ENCODE measurements around the gene RCL1.

Gene RCL1

GRCh38 chr9:4840018-4840417, 47.3 kb downstream of the RCL1 start:
- Histone ChIP-seq H3K27ac (ENCODE audit: low read length) (no peak overlapping the region), H3K4me1 (ENCODE audit: control insufficient read depth, insufficient read depth, low read length) (no peaks in the 10 kb centered on the region), H3K27me3 (ENCODE audit: control insufficient read depth, insufficient read depth, low read length) (no peaks in the 10 kb centered on the region), H3K4me3 (ENCODE audit: low read length) (no peak overlapping the region), H3K36me3 (ENCODE audit: control insufficient read depth, insufficient read depth, low read length) (peaks cover 11% of the 10 kb centered on the region), H3K9me3 (ENCODE audit: control insufficient read depth, insufficient read depth, low read length) (no peaks in the 10 kb centered on the region)
- WGBS (ENCODE audit: insufficient coverage, insufficient read length) = no CpG with 5 or more reads among the region's 4 CpGs
- no peak for DNase-seq (ENCODE audit: low read depth, low spot score)

GRCh38 chr9:4842213-4842612, 49.5 kb downstream of the RCL1 start:
- peaks cover 9% of the 10 kb centered on the region for H3K36me3 ChIP-seq (ENCODE audit: control insufficient read depth, insufficient read depth, low read length)
- H3K27ac ChIP-seq (ENCODE audit: low read length) = no peak overlapping the region
- no peak overlapping the region for H3K4me3 ChIP-seq (ENCODE audit: low read length)
- H3K9me3 ChIP-seq (ENCODE audit: control insufficient read depth, insufficient read depth, low read length) = no peaks in the 10 kb centered on the region
- no CpG with 5 or more reads among the region's 2 CpGs for WGBS (ENCODE audit: insufficient coverage, insufficient read length)
- DNase-seq (ENCODE audit: low read depth, low spot score) = no peak
- H3K4me1 ChIP-seq (ENCODE audit: control insufficient read depth, insufficient read depth, low read length) = no peaks in the 10 kb centered on the region
- no peaks in the 10 kb centered on the region for H3K27me3 ChIP-seq (ENCODE audit: control insufficient read depth, insufficient read depth, low read length)

- WGBS (ENCODE audit: insufficient coverage, insufficient read length) = no CpG with 5 or more reads among the region's 4 CpGs
- Histone ChIP-seq H3K36me3 (ENCODE audit: control insufficient read depth, insufficient read depth, low read length) (peaks cover 9% of the 10 kb centered on the region), H3K4me3 (ENCODE audit: low read length) (no peak overlapping the region), H3K9me3 (ENCODE audit: control insufficient read depth, insufficient read depth, low read length) (no peaks in the 10 kb centered on the region), H3K4me1 (ENCODE audit: control insufficient read depth, insufficient read depth, low read length) (no peaks in the 10 kb centered on the region), H3K27me3 (ENCODE audit: control insufficient read depth, insufficient read depth, low read length) (no peaks in the 10 kb centered on the region), H3K27ac (ENCODE audit: low read length) (no peak overlapping the region)
- no peak for DNase-seq (ENCODE audit: low read depth, low spot score)
Measured at GRCh38 chr9:4842734-4843133, 50.0 kb downstream of the RCL1 start.

- no peak for DNase-seq (ENCODE audit: low read depth, low spot score)
- Histone ChIP-seq H3K27me3 (ENCODE audit: control insufficient read depth, insufficient read depth, low read length) (no peaks in the 10 kb centered on the region), H3K4me1 (ENCODE audit: control insufficient read depth, insufficient read depth, low read length) (no peaks in the 10 kb centered on the region), H3K9me3 (ENCODE audit: control insufficient read depth, insufficient read depth, low read length) (no peaks in the 10 kb centered on the region), H3K27ac (ENCODE audit: low read length) (no peak overlapping the region), H3K4me3 (ENCODE audit: low read length) (no peak overlapping the region), H3K36me3 (ENCODE audit: control insufficient read depth, insufficient read depth, low read length) (peaks cover 9% of the 10 kb centered on the region)
- no CpG with 5 or more reads among the region's 9 CpGs for WGBS (ENCODE audit: insufficient coverage, insufficient read length)
Measured at GRCh38 chr9:4844056-4844838, 51.5 kb downstream of the RCL1 start.

- no CpG with 5 or more reads among the region's 5 CpGs for WGBS (ENCODE audit: insufficient coverage, insufficient read length)
- Histone ChIP-seq H3K4me3 (ENCODE audit: low read length) (no peak overlapping the region), H3K9me3 (ENCODE audit: control insufficient read depth, insufficient read depth, low read length) (no peaks in the 10 kb centered on the region), H3K36me3 (ENCODE audit: control insufficient read depth, insufficient read depth, low read length) (peaks cover 9% of the 10 kb centered on the region), H3K27me3 (ENCODE audit: control insufficient read depth, insufficient read depth, low read length) (no peaks in the 10 kb centered on the region), H3K4me1 (ENCODE audit: control insufficient read depth, insufficient read depth, low read length) (no peaks in the 10 kb centered on the region; the same call in 1 of the 2 replicates), H3K27ac (ENCODE audit: low read length) (no peak overlapping the region)
- no peak for DNase-seq (ENCODE audit: low read depth, low spot score)
Measured at GRCh38 chr9:4849369-4849768, 56.6 kb downstream of the RCL1 start.

GRCh38 chr9:4850603-4851310, 58.0 kb downstream of the RCL1 start:
- Histone ChIP-seq H3K27me3 (ENCODE audit: control insufficient read depth, insufficient read depth, low read length) (no peaks in the 10 kb centered on the region), H3K36me3 (ENCODE audit: control insufficient read depth, insufficient read depth, low read length) (peaks cover 4% of the 10 kb centered on the region; the same call in 1 of the 2 replicates), H3K4me1 (ENCODE audit: control insufficient read depth, insufficient read depth, low read length) (no peaks in the 10 kb centered on the region; the same call in 1 of the 2 replicates), H3K27ac (ENCODE audit: low read length) (no peak overlapping the region), H3K4me3 (ENCODE audit: low read length) (no peak overlapping the region), H3K9me3 (ENCODE audit: control insufficient read depth, insufficient read depth, low read length) (no peaks in the 10 kb centered on the region)
- no CpG with 5 or more reads among the region's 9 CpGs for WGBS (ENCODE audit: insufficient coverage, insufficient read length)
- DNase-seq (ENCODE audit: low read depth, low spot score) = no peak

- Histone ChIP-seq H3K4me1 (ENCODE audit: control insufficient read depth, insufficient read depth, low read length) (no peaks in the 10 kb centered on the region; the same call in 1 of the 2 replicates), H3K27me3 (ENCODE audit: control insufficient read depth, insufficient read depth, low read length) (no peaks in the 10 kb centered on the region), H3K9me3 (ENCODE audit: control insufficient read depth, insufficient read depth, low read length) (no peaks in the 10 kb centered on the region), H3K4me3 (ENCODE audit: low read length) (no peak overlapping the region), H3K36me3 (ENCODE audit: control insufficient read depth, insufficient read depth, low read length) (peaks cover 4% of the 10 kb centered on the region; the same call in 1 of the 2 replicates), H3K27ac (ENCODE audit: low read length) (no peak overlapping the region)
- no CpG with 5 or more reads among the region's 6 CpGs for WGBS (ENCODE audit: insufficient coverage, insufficient read length)
- no peak for DNase-seq (ENCODE audit: low read depth, low spot score)
Measured at GRCh38 chr9:4852419-4852818, 59.7 kb downstream of the RCL1 start.

GRCh38 chr9:4854265-4854590, 61.5 kb downstream of the RCL1 start:
- no peaks in the 10 kb centered on the region for H3K9me3 ChIP-seq (ENCODE audit: control insufficient read depth, insufficient read depth, low read length)
- DNase-seq (ENCODE audit: low read depth, low spot score) = no peak
- WGBS (ENCODE audit: insufficient coverage, insufficient read length) = no CpG with 5 or more reads among the region's 1 CpG
- H3K27me3 ChIP-seq (ENCODE audit: control insufficient read depth, insufficient read depth, low read length) = no peaks in the 10 kb centered on the region
- peaks cover 4% of the 10 kb centered on the region; the same call in 1 of the 2 replicates for H3K36me3 ChIP-seq (ENCODE audit: control insufficient read depth, insufficient read depth, low read length)
- no peak overlapping the region for H3K4me3 ChIP-seq (ENCODE audit: low read length)
- H3K4me1 ChIP-seq (ENCODE audit: control insufficient read depth, insufficient read depth, low read length) = no peaks in the 10 kb centered on the region; the same call in 1 of the 2 replicates
- H3K27ac ChIP-seq (ENCODE audit: low read length) = no peak overlapping the region

- no peak for DNase-seq (ENCODE audit: low read depth, low spot score)
- Histone ChIP-seq H3K9me3 (ENCODE audit: control insufficient read depth, insufficient read depth, low read length) (no peaks in the 10 kb centered on the region), H3K36me3 (ENCODE audit: control insufficient read depth, insufficient read depth, low read length) (peaks cover 5% of the 10 kb centered on the region; the same call in 1 of the 2 replicates), H3K4me3 (ENCODE audit: low read length) (no peak overlapping the region), H3K4me1 (ENCODE audit: control insufficient read depth, insufficient read depth, low read length) (no peaks in the 10 kb centered on the region), H3K27ac (ENCODE audit: low read length) (no peak overlapping the region), H3K27me3 (ENCODE audit: control insufficient read depth, insufficient read depth, low read length) (no peaks in the 10 kb centered on the region)
- no CpG with 5 or more reads among the region's 2 CpGs for WGBS (ENCODE audit: insufficient coverage, insufficient read length)
Measured at GRCh38 chr9:4855841-4856240, 63.1 kb downstream of the RCL1 start.

- Histone ChIP-seq H3K4me3 (ENCODE audit: low read length) (no peak overlapping the region), H3K36me3 (ENCODE audit: control insufficient read depth, insufficient read depth, low read length) (peaks cover 5% of the 10 kb centered on the region; the same call in 1 of the 2 replicates), H3K27ac (ENCODE audit: low read length) (no peak overlapping the region), H3K9me3 (ENCODE audit: control insufficient read depth, insufficient read depth, low read length) (no peaks in the 10 kb centered on the region), H3K4me1 (ENCODE audit: control insufficient read depth, insufficient read depth, low read length) (no peaks in the 10 kb centered on the region), H3K27me3 (ENCODE audit: control insufficient read depth, insufficient read depth, low read length) (no peaks in the 10 kb centered on the region)
- no CpG with 5 or more reads among the region's 8 CpGs for WGBS (ENCODE audit: insufficient coverage, insufficient read length)
- no peak for DNase-seq (ENCODE audit: low read depth, low spot score)
Measured at GRCh38 chr9:4857163-4857810, 64.5 kb downstream of the RCL1 start.

Data from iPS DF 6.9 (cell line).